ENCODE results near the gene CR1L. TPM values are rescaled to one million over a fixed set of nuclear protein-coding genes. Genes with fewer than 3 reads are reported as not detected.

The CR1L gene
- total and polyA plus RNA-seq, 2 donors (not counting 3 experiments of a cell fraction or from before 2014, with no cell fraction given) = not detected

GRCh38 chr1:207752456-207752998 lies 107.6 kb downstream of the CR1L start:
- POLR2A ChIA-PET = no interaction called here
- Histone ChIP-seq H3K27ac (ENCODE audit: insufficient read depth, low read depth, low read length) (peak overlapping the region; percentile 85), H3K4me2 (ENCODE audit: insufficient read depth, low read length) (peak overlapping the region; percentile 60), H4K20me1 (replicated peaks; ENCODE audit: control insufficient read depth, extremely low read depth, insufficient read depth, low read length) (peaks cover 2% of the 10 kb centered on the region), H3K9ac (replicated peaks; ENCODE audit: extremely low read depth, insufficient read depth, low read length) (peak overlapping the region; percentile 52), H3K4me3 (replicated peaks in 1 of 3; ENCODE audit: insufficient read depth in 1 of 3, low read depth in 1 of 3, low read length in 3 of 3) (peak overlapping the region; percentile 37 to 86 (median 56)), H3K4me1 (ENCODE audit: control insufficient read depth, extremely low read depth, insufficient read depth, low read length) (peaks cover 30% of the 10 kb centered on the region), H3K9me3 (replicated peaks; ENCODE audit: control insufficient read depth, insufficient read depth, low read length) (no peaks in the 10 kb centered on the region), H2AFZ (ENCODE audit: low read depth, low read length) (peak overlapping the region; percentile 56), H3K9me1 (replicated peaks; ENCODE audit: control insufficient read depth, extremely low read depth, insufficient read depth, low read length) (no peaks in the 10 kb centered on the region), H3K79me2 (ENCODE audit: control insufficient read depth, insufficient read depth, low read length) (peaks cover 54% of the 10 kb centered on the region), H3K36me3 (ENCODE audit: control insufficient read depth in 2 of 2, extremely low read depth in 1 of 2, insufficient read depth in 2 of 2, low read length in 2 of 2) (peaks cover 0 to 2% of the 10 kb centered on the region in 2 experiments), H3K27me3 (ENCODE audit: control insufficient read depth in 2 of 2, insufficient read depth in 2 of 2, low read length in 2 of 2) (no peaks in the 10 kb centered on the region)
- BruUV-seq (replicated peaks) = no TSS peak
- TF ChIP-seq POLR2AphosphoS5 (IDR thresholded peaks at IDR 0.05; ENCODE audit: insufficient read depth, low read depth, low read length) = no peak
- no peak for TF ChIP-seq POLR2A (IDR thresholded peaks at IDR 0.05; ENCODE audit: low read depth, low read length)
- TF ChIP-seq EZH2 (IDR thresholded peaks at IDR 0.05; ENCODE audit: borderline replicate concordance, low read depth, low read length, severe bottlenecking) = no peak
- no peak for TF ChIP-seq GATA2 (IDR thresholded peaks at IDR 0.05; ENCODE audit: insufficient read depth, insufficient read length, low read depth, low read length)
- no peak for TF ChIP-seq MAX (IDR thresholded peaks at IDR 0.05; ENCODE audit: insufficient read depth, insufficient read length)
- TF ChIP-seq MYC (IDR thresholded peaks at IDR 0.05; ENCODE audit: low read depth, low read length) = no peak
- TF ChIP-seq CTCF (IDR thresholded peaks at IDR 0.05; ENCODE audit: extremely low read depth in 1 of 2, insufficient read depth in 1 of 2, low read depth in 1 of 2, low read length in 2 of 2) = no peak
- no peak for TF ChIP-seq JUN (IDR thresholded peaks at IDR 0.05; ENCODE audit: borderline replicate concordance, insufficient read depth, insufficient read length, low read depth)
- TF ChIP-seq FOS (IDR thresholded peaks at IDR 0.05; ENCODE audit: borderline replicate concordance, insufficient read depth, low read length) = no peak
- CTCF ChIA-PET = interaction anchor here (0.6 to 1.1 kb wide), 4 partner anchors 42 to 145 kb away, joined by 3 to 4 read pairs (median 3); no protein-coding TSS in a partner anchor
- DNase-seq (ENCODE audit: low read depth, low spot score) (peak; percentile 42), FAIRE-seq (peak; percentile 65)
- intact Hi-C loops (cut with micrococcal nuclease) = loop anchor here (2.0 to 10.0 kb wide), 3 partner anchors 44 to 485 kb away; no protein-coding TSS in a partner anchor
- dilution Hi-C loops (cut with MboI; ENCODE audit: extremely low pct_ligation_motif_present, low sequenced_read_pairs) = no loop called here

Data from endothelial cell of umbilical vein (primary cell).